WTC11 (cell line): ENCODE data around the gene CLCF1. TPM values are rescaled to one million over a fixed set of nuclear protein-coding genes. Genes with fewer than 3 reads are reported as not detected.

Experiments used
- ATAC-seq: fragments of 200-7000 bp; cut with Tn5 transposase; 2 replicates; pipeline ENCODE4 v1.10.0; 2021; ENCODE audit warnings: mild to moderate bottlenecking, moderate library complexity
- CTCF ChIA-PET: fragments of 300-600 bp; sonication (Branson Sonifier 250); formaldehyde crosslinking; loops from one replicate; lab custom pipeline; 2021; ENCODE audit warnings: antibody characterized with exemption; lab: Charles Lee
- POLR2A ChIA-PET: fragments of 350-600 bp; sonication (Branson Sonifier 250); formaldehyde crosslinking; loops from one replicate; lab custom pipeline; 2021; ENCODE audit warnings: antibody characterized with exemption; lab: Charles Lee
- DNase-seq: peaks from one replicate; pipeline ENCODE4 v3.0.0; 2021; ENCODE audit warnings: low spot score
- H3K27ac Mint-ChIP-seq: 2 replicates; pipeline ENCODE4 v1.8.0; 2021; ENCODE audit warnings: mixed read lengths
- H3K27me3 Mint-ChIP-seq: 2 replicates; pipeline ENCODE4 v1.8.0; 2021; ENCODE audit warnings: low read depth, mild to moderate bottlenecking, moderate library complexity, mixed read lengths
- H3K36me3 Mint-ChIP-seq: 2 replicates; pipeline ENCODE4 v1.8.0; 2021; ENCODE audit warnings: mixed read lengths
- H3K4me1 Mint-ChIP-seq: 2 replicates; pipeline ENCODE4 v1.8.0; 2022; ENCODE audit warnings: mixed read lengths
- H3K4me3 Mint-ChIP-seq: 2 replicates; pipeline ENCODE4 v1.8.0; 2021; ENCODE audit warnings: mild to moderate bottlenecking, moderate library complexity, mixed read lengths
- H3K9me3 Mint-ChIP-seq: 2 replicates; pipeline ENCODE4 v1.8.0; 2021; ENCODE audit warnings: mixed read lengths
- CBFB ChIP-seq: sonication (generic); formaldehyde crosslinking; IDR thresholded peaks from 2 replicates; pipeline ENCODE4 v1.8.1; 2022; ENCODE audit warnings: mild to moderate bottlenecking, low read depth, missing genetic modification reagents
- CREB1 ChIP-seq: sonication (generic); formaldehyde crosslinking; IDR thresholded peaks from 2 replicates; pipeline ENCODE4 v1.8.0; 2023; ENCODE audit warnings: mild to moderate bottlenecking, missing genetic modification reagents
- FOXJ3 ChIP-seq: sonication (generic); formaldehyde crosslinking; IDR thresholded peaks from 2 replicates; pipeline ENCODE4 v1.9.0; 2021; ENCODE audit warnings: missing genetic modification reagents, mild to moderate bottlenecking, borderline replicate concordance
- FOXP1 ChIP-seq: sonication (generic); formaldehyde crosslinking; IDR thresholded peaks from 2 replicates; pipeline ENCODE4 v1.8.0; 2022; ENCODE audit warnings: missing genetic modification reagents, mild to moderate bottlenecking, moderate library complexity, borderline replicate concordance
- GABPB1 ChIP-seq: sonication (generic); formaldehyde crosslinking; IDR thresholded peaks from 2 replicates; pipeline ENCODE4 v1.8.1; 2023; ENCODE audit warnings: mild to moderate bottlenecking, missing genetic modification reagents
- HMGA2 ChIP-seq: fragments of 250-450 bp; sonication (Bioruptor Pico); IDR thresholded peaks from 2 replicates; pipeline ENCODE4 v1.4.0; 2021; ENCODE audit warnings: mild to moderate bottlenecking, moderate library complexity
- JUN ChIP-seq: sonication (generic); formaldehyde crosslinking; IDR thresholded peaks from 2 replicates; pipeline ENCODE4 v1.8.0; 2023; ENCODE audit warnings: mild to moderate bottlenecking, missing genetic modification reagents
- RORB ChIP-seq: fragments of 250-450 bp; sonication (Bioruptor Pico); IDR thresholded peaks from 2 replicates; pipeline ENCODE4 v1.9.0; 2021; ENCODE audit warnings: mild to moderate bottlenecking
- SOX15 ChIP-seq: fragments of 250-450 bp; sonication (Bioruptor Pico); IDR thresholded peaks from 2 replicates; pipeline ENCODE4 v1.9.0; 2021; ENCODE audit warnings: mild to moderate bottlenecking
- TP53 ChIP-seq: sonication (generic); formaldehyde crosslinking; IDR thresholded peaks from 2 replicates; pipeline ENCODE4 v1.8.1; 2023; ENCODE audit warnings: mild to moderate bottlenecking, missing genetic modification reagents
- ZNF121 ChIP-seq: sonication (generic); formaldehyde crosslinking; IDR thresholded peaks from 2 replicates; pipeline ENCODE4 v1.8.0; 2023; ENCODE audit warnings: missing genetic modification reagents
- ZNF138 ChIP-seq: sonication (generic); formaldehyde crosslinking; conservative IDR thresholded peaks from 2 replicates; pipeline ENCODE4 v1.8.1; 2022; ENCODE audit warnings: mild to moderate bottlenecking, moderate library complexity, missing genetic modification reagents
- ZNF416 ChIP-seq: fragments of 250-450 bp; sonication (Bioruptor Pico); IDR thresholded peaks from 2 replicates; pipeline ENCODE4 v1.9.0; 2021; ENCODE audit warnings: mild to moderate bottlenecking, inconsistent platforms
- ZNF671 ChIP-seq: fragments of 250-450 bp; sonication (Bioruptor Pico); IDR thresholded peaks from 2 replicates; pipeline ENCODE4 v1.8.0; 2021; ENCODE audit warnings: mild to moderate bottlenecking
- total RNA-seq: library from RNA; stranded (reverse); gene quantifications from 3 replicates; pipeline ENCODE4 v1.2.3, GENCODE V29; 2021
- TF ChIP-seq, protein P1 (sequence below): sonication (generic); formaldehyde crosslinking; IDR thresholded peaks from 2 replicates; pipeline ENCODE4 v1.8.0; 2023; ENCODE audit warnings: missing genetic modification reagents, mild to moderate bottlenecking, borderline replicate concordance
- TF ChIP-seq, protein P2 (sequence below): sonication (generic); formaldehyde crosslinking; IDR thresholded peaks from 2 replicates; pipeline ENCODE4 v1.8.1; 2023; ENCODE audit warnings: mild to moderate bottlenecking, missing genetic modification reagents, moderate library complexity
- TF ChIP-seq, protein P3 (sequence below): sonication (generic); formaldehyde crosslinking; IDR thresholded peaks from 2 replicates; pipeline ENCODE4 v1.8.1; 2023; ENCODE audit warnings: mild to moderate bottlenecking, missing genetic modification reagents, borderline replicate concordance
- TF ChIP-seq, protein P4 (sequence below): sonication (generic); formaldehyde crosslinking; IDR thresholded peaks from 2 replicates; pipeline ENCODE4 v1.8.0; 2022; ENCODE audit warnings: mild to moderate bottlenecking, missing genetic modification reagents
- TF ChIP-seq, protein P5 (sequence below): sonication (generic); formaldehyde crosslinking; IDR thresholded peaks from 2 replicates; pipeline ENCODE4 v1.8.1; 2022; ENCODE audit warnings: mild to moderate bottlenecking, missing genetic modification reagents, moderate library complexity, borderline replicate concordance
- TF ChIP-seq, protein P6 (sequence below): sonication (generic); formaldehyde crosslinking; IDR thresholded peaks from 2 replicates; pipeline ENCODE4 v1.8.1; 2023; ENCODE audit warnings: mild to moderate bottlenecking, missing genetic modification reagents
- TF ChIP-seq, protein P7 (sequence below): fragments of 250-450 bp; sonication (Bioruptor Pico); IDR thresholded peaks from 2 replicates; pipeline ENCODE4 v1.8.0; 2021; ENCODE audit warnings: mild to moderate bottlenecking

CLCF1 gene
- total RNA-seq, 1 experiment from 2014 or later: 0.92 TPM

DNA sequence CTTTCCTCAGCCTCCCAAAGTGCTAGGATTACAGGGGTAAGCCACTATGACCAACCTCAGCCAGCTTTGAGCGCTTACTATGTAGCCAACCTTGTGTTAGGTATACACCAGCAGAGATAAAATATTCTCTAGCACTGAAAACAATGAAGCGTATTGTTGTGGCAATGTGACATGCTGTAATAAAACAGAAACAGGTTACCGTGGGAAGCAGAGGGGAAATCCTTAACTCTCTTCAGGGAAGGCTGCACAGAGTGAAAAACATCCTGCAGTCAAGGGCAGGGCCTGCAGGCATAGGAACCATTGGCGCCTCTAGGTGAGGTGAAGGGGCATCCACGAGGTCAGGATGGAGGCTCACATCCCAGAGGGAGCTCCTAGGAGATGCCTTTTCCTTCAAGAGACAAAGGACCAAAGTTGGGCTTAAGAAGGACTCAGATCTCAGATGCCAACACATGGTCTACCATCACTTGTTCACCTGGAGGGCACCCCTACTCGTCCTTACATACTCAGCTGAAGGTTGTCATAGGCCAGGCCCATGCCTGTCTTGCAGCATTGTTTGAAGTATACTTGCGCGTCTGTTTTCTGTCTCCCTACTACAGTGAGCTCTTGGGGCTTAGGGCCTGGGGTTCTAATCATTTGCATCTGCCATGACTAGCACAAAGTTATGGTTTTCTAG is 28.0 kb downstream of the CLCF1 start:
- Mint-ChIP-seq H3K36me3 (no peaks in the 10 kb centered on the region), H3K4me1 (peaks cover 9% of the 10 kb centered on the region), H3K27me3 (peaks cover 10% of the 10 kb centered on the region), H3K27ac (no peak overlapping the region), H3K4me3 (no peak overlapping the region), H3K9me3 (no peaks in the 10 kb centered on the region)
- ChIA-PET POLR2A (no interaction called here), CTCF (interaction anchor here (0.6 to 6.6 kb wide), 25 partner anchors 8 to 148 kb away, joined by 3 to 61 read pairs (median 7); partner anchors contain the start of genes ANKRD13D, CLCF1, POLD4 and PPP1CA)
- peak; percentile 46 for ATAC-seq
- TF ChIP-seq RORB (CRISPR knock-in tag) (no peak), ZNF416 (CRISPR knock-in tag) (no peak), GABPB1 (CRISPR knock-in tag) (no peak), CBFB (no peak), CREB1 (no peak), SOX15 (CRISPR knock-in tag) (no peak), ZNF138 (no peak), HMGA2 (CRISPR knock-in tag) (no peak), TP53 (no peak), JUN (CRISPR knock-in tag) (no peak)
- TF ChIP-seq, protein P1, sequence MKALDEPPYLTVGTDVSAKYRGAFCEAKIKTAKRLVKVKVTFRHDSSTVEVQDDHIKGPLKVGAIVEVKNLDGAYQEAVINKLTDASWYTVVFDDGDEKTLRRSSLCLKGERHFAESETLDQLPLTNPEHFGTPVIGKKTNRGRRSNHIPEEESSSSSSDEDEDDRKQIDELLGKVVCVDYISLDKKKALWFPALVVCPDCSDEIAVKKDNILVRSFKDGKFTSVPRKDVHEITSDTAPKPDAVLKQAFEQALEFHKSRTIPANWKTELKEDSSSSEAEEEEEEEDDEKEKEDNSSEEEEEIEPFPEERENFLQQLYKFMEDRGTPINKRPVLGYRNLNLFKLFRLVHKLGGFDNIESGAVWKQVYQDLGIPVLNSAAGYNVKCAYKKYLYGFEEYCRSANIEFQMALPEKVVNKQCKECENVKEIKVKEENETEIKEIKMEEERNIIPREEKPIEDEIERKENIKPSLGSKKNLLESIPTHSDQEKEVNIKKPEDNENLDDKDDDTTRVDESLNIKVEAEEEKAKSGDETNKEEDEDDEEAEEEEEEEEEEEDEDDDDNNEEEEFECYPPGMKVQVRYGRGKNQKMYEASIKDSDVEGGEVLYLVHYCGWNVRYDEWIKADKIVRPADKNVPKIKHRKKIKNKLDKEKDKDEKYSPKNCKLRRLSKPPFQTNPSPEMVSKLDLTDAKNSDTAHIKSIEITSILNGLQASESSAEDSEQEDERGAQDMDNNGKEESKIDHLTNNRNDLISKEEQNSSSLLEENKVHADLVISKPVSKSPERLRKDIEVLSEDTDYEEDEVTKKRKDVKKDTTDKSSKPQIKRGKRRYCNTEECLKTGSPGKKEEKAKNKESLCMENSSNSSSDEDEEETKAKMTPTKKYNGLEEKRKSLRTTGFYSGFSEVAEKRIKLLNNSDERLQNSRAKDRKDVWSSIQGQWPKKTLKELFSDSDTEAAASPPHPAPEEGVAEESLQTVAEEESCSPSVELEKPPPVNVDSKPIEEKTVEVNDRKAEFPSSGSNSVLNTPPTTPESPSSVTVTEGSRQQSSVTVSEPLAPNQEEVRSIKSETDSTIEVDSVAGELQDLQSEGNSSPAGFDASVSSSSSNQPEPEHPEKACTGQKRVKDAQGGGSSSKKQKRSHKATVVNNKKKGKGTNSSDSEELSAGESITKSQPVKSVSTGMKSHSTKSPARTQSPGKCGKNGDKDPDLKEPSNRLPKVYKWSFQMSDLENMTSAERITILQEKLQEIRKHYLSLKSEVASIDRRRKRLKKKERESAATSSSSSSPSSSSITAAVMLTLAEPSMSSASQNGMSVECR (CRISPR knock-in tag): no peak
- TF ChIP-seq, protein P2, sequence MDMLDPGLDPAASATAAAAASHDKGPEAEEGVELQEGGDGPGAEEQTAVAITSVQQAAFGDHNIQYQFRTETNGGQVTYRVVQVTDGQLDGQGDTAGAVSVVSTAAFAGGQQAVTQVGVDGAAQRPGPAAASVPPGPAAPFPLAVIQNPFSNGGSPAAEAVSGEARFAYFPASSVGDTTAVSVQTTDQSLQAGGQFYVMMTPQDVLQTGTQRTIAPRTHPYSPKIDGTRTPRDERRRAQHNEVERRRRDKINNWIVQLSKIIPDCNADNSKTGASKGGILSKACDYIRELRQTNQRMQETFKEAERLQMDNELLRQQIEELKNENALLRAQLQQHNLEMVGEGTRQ (CRISPR knock-in tag): no peak
- TF ChIP-seq, protein P3, sequence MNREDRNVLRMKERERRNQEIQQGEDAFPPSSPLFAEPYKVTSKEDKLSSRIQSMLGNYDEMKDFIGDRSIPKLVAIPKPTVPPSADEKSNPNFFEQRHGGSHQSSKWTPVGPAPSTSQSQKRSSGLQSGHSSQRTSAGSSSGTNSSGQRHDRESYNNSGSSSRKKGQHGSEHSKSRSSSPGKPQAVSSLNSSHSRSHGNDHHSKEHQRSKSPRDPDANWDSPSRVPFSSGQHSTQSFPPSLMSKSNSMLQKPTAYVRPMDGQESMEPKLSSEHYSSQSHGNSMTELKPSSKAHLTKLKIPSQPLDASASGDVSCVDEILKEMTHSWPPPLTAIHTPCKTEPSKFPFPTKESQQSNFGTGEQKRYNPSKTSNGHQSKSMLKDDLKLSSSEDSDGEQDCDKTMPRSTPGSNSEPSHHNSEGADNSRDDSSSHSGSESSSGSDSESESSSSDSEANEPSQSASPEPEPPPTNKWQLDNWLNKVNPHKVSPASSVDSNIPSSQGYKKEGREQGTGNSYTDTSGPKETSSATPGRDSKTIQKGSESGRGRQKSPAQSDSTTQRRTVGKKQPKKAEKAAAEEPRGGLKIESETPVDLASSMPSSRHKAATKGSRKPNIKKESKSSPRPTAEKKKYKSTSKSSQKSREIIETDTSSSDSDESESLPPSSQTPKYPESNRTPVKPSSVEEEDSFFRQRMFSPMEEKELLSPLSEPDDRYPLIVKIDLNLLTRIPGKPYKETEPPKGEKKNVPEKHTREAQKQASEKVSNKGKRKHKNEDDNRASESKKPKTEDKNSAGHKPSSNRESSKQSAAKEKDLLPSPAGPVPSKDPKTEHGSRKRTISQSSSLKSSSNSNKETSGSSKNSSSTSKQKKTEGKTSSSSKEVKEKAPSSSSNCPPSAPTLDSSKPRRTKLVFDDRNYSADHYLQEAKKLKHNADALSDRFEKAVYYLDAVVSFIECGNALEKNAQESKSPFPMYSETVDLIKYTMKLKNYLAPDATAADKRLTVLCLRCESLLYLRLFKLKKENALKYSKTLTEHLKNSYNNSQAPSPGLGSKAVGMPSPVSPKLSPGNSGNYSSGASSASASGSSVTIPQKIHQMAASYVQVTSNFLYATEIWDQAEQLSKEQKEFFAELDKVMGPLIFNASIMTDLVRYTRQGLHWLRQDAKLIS (CRISPR knock-in tag): no peak
- TF ChIP-seq, protein P4, sequence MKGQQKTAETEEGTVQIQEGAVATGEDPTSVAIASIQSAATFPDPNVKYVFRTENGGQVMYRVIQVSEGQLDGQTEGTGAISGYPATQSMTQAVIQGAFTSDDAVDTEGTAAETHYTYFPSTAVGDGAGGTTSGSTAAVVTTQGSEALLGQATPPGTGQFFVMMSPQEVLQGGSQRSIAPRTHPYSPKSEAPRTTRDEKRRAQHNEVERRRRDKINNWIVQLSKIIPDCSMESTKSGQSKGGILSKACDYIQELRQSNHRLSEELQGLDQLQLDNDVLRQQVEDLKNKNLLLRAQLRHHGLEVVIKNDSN (CRISPR knock-in tag): no peak
- DNase-seq: no peak

DNA sequence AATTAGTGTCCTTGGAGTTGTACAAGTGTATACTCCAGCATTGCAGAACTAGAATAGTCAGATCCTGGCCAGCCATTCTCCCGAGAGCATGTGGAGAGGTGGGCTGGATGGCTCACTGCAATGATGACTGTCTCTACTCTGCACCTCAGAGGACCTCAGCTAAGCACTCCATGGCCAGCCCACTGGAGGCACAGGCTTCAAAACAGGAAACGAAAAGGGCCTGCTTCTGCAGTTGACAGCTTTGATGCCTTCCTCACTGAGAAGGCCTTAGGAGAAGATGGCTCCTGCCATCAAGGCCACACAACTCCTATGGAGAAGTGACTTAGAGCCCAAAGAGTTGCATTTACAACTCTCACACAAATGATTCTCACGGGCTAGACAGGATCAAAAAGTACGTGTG is 29.1 kb downstream of the CLCF1 start:
- H3K9me3 Mint-ChIP-seq: no peaks in the 10 kb centered on the region
- no peaks in the 10 kb centered on the region for H3K36me3 Mint-ChIP-seq
- no peak for DNase-seq
- POLR2A ChIA-PET: no interaction called here
- CTCF ChIA-PET: interaction anchor here (1.0 to 6.6 kb wide), 7 partner anchors 9 to 45 kb away, joined by 3 to 61 read pairs (median 10); partner anchors contain the start of gene POLD4
- no peak overlapping the region for H3K4me3 Mint-ChIP-seq
- ATAC-seq: no peak
- H3K27ac Mint-ChIP-seq: no peak overlapping the region
- H3K4me1 Mint-ChIP-seq: peaks cover 6% of the 10 kb centered on the region
- peaks cover 10% of the 10 kb centered on the region for H3K27me3 Mint-ChIP-seq
- TF ChIP-seq ZNF671 (CRISPR knock-in tag) (no peak), ZNF121 (CRISPR knock-in tag) (no peak), FOXP1 (CRISPR knock-in tag) (no peak), FOXJ3 (CRISPR knock-in tag) (no peak), CBFB (no peak)
- TF ChIP-seq, protein P5, sequence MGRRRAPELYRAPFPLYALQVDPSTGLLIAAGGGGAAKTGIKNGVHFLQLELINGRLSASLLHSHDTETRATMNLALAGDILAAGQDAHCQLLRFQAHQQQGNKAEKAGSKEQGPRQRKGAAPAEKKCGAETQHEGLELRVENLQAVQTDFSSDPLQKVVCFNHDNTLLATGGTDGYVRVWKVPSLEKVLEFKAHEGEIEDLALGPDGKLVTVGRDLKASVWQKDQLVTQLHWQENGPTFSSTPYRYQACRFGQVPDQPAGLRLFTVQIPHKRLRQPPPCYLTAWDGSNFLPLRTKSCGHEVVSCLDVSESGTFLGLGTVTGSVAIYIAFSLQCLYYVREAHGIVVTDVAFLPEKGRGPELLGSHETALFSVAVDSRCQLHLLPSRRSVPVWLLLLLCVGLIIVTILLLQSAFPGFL (CRISPR knock-in tag): no peak
- TF ChIP-seq, protein P6, sequence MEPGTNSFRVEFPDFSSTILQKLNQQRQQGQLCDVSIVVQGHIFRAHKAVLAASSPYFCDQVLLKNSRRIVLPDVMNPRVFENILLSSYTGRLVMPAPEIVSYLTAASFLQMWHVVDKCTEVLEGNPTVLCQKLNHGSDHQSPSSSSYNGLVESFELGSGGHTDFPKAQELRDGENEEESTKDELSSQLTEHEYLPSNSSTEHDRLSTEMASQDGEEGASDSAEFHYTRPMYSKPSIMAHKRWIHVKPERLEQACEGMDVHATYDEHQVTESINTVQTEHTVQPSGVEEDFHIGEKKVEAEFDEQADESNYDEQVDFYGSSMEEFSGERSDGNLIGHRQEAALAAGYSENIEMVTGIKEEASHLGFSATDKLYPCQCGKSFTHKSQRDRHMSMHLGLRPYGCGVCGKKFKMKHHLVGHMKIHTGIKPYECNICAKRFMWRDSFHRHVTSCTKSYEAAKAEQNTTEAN: no peak
- TF ChIP-seq, protein P7, sequence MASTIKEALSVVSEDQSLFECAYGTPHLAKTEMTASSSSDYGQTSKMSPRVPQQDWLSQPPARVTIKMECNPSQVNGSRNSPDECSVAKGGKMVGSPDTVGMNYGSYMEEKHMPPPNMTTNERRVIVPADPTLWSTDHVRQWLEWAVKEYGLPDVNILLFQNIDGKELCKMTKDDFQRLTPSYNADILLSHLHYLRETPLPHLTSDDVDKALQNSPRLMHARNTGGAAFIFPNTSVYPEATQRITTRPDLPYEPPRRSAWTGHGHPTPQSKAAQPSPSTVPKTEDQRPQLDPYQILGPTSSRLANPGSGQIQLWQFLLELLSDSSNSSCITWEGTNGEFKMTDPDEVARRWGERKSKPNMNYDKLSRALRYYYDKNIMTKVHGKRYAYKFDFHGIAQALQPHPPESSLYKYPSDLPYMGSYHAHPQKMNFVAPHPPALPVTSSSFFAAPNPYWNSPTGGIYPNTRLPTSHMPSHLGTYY: no peak
